Transverse colon (tissue), 4 donors: Measurements from ENCODE around the gene FAM78B. TPM values are rescaled to one million over a fixed set of nuclear protein-coding genes. Genes with fewer than 3 reads are reported as not detected.

Source experiments
- DNase-seq: peaks from one replicate; pipeline ENCODE4 v3.0.0-alpha.2; 2019
- H3K27ac ChIP-seq, 4 donors: fragments of 200-600 bp; sonication (generic); 2 replicates each; pipeline ENCODE4 v1.5.1; 2016 to 2018; ENCODE audit warnings: inconsistent platforms in 4 of 4
- H3K27me3 ChIP-seq: fragments of 200-600 bp; sonication (generic); 2 replicates; pipeline ENCODE4 v1.5.1; 2017; ENCODE audit warnings: inconsistent platforms
- H3K36me3 ChIP-seq, 4 donors: fragments of 200-600 bp; sonication (generic); 2 replicates each; pipeline ENCODE4 v1.5.1; 2017 to 2019; ENCODE audit warnings: inconsistent platforms in 4 of 4
- H3K4me1 ChIP-seq, 4 donors: fragments of 200-600 bp; sonication (generic); 2 replicates each; pipeline ENCODE4 v1.5.1; 2017 to 2020; ENCODE audit warnings: inconsistent platforms in 4 of 4
- H3K4me3 ChIP-seq, 4 donors: fragments of 200-600 bp; sonication (generic); 1 replicate in 1 of 4; 2 replicates in 3 of 4; pipeline versions ENCODE4 v1.5.1 to v1.6.1; 2017 to 2019; ENCODE audit warnings: inconsistent platforms in 4 of 4
- H3K9me3 ChIP-seq, 2 donors: fragments of 200-600 bp; sonication (generic); 2 replicates each; pipeline ENCODE4 v1.5.1; 2017 to 2019; ENCODE audit warnings: inconsistent platforms in 2 of 2
- CTCF ChIP-seq, 5 experiments: fragments of 200-600 bp in 3 of 5; fragments of 450-650 bp in 2 of 5; sonication (generic) in 3 of 5; IDR thresholded peaks; 1 replicate in 2 of 5; 2 replicates in 3 of 5; pipeline ENCODE4 v1.5.1; 2016 to 2017; ENCODE audit warnings: antibody characterized with exemption in 5 of 5, inconsistent platforms in 3 of 5, mild to moderate bottlenecking in 2 of 5, moderate library complexity in 1 of 5
- EP300 ChIP-seq: sonication (generic); formaldehyde crosslinking; IDR thresholded peaks from one replicate; pipeline ENCODE4 v1.6.1; 2017; ENCODE audit warnings: antibody characterized with exemption, low read depth
- POLR2A ChIP-seq: fragments of 450-650 bp; IDR thresholded peaks from one replicate; pipeline ENCODE4 v1.6.1; 2016; ENCODE audit warnings: antibody characterized with exemption, mild to moderate bottlenecking, moderate library complexity
- POLR2AphosphoS5 ChIP-seq, 3 donors: sonication (generic); formaldehyde crosslinking; IDR thresholded peaks; one replicate each; pipeline ENCODE4 v1.6.1; 2016; ENCODE audit warnings: antibody characterized with exemption in 3 of 3
- WGBS, 2 donors: methylation state at CpG; one replicate each; pipeline ENCODE4 v1.1.5; 2018; ENCODE audit warnings: low coverage in 1 of 2; 5-methylcytosine and 5-hydroxymethylcytosine counted together
- in situ Hi-C, 4 donors: fragments of 200-750 bp; cut with MboI; loops; one replicate each; pipeline versions ENCODE4 v1.15.0 to v1.15.1; 2017; ENCODE audit warnings: low sequenced_read_pairs in 3 of 4, low pct_ligation_motif_present in 1 of 4, low pct_unique_long_range_greater_than_20kb in 1 of 4
- intact Hi-C: fragments of 100-400 bp; cut with DNase I; formaldehyde crosslinking; loops from one replicate; pipeline ENCODE4 v1.15.1; 2023; ENCODE audit warnings: low total_unique reads
- total RNA-seq, 4 donors: library from RNA; depleted of rRNA; stranded (reverse); fragments of >200 nt; gene quantifications; one replicate each; pipeline ENCODE4 v1.1.0, GENCODE V29; 2016

The FAM78B gene
- total RNA-seq, 4 donors from 2014 or later, result 0.40 to 5.2 (median 0.80) TPM

DNA sequence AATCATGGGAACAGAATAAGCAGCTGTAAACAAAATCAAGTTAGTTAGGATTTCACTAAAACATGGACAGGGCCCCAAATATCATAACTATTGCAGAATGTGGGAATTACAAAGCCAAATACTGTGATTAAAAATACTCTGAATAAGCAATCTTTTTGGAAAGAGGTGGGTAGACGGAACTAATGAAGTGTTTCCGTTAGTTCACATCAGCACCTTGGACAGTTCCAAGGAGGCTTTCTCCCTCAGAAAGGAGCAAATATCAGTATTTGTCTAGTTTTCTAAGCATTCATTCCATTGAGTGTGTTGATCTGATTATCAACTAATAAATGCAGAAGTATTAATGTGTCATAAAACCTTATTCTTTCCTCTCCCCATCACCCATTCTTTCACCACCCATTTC lies 97.4 kb downstream of the FAM78B start:
- in situ Hi-C loops (no loop called here), intact Hi-C loops (no loop called here)
- H3K4me1 ChIP-seq, result no peaks in the 10 kb centered on the region
- no peaks in the 10 kb centered on the region for H3K36me3 ChIP-seq
- WGBS, 2 donors, result 19 to 56% methylated on average over 2 of the region's 2 CpGs
- TF ChIP-seq CTCF (IDR thresholded peaks at IDR 0.05) (no peak), EP300 (no peak), POLR2A (no peak), POLR2AphosphoS5 (IDR thresholded peaks at IDR 0.05) (no peak)
- H3K27ac ChIP-seq, result no peak overlapping the region
- no peaks in the 10 kb centered on the region for H3K27me3 ChIP-seq
- no peak for DNase-seq
- no peak overlapping the region for H3K4me3 ChIP-seq
- H3K9me3 ChIP-seq, result no peaks in the 10 kb centered on the region

- intact Hi-C loops, result no loop called here
- TF ChIP-seq POLR2A (no peak), POLR2AphosphoS5 (IDR thresholded peaks at IDR 0.05) (no peak), CTCF (IDR thresholded peaks at IDR 0.05) (no peak), EP300 (no peak)
- H3K4me1 ChIP-seq, result no peaks in the 10 kb centered on the region
- H3K27me3 ChIP-seq, result no peaks in the 10 kb centered on the region
- no peaks in the 10 kb centered on the region for H3K9me3 ChIP-seq
- DNase-seq, result no peak
- H3K4me3 ChIP-seq, result no peak overlapping the region
- H3K36me3 ChIP-seq, result no peaks in the 10 kb centered on the region
- H3K27ac ChIP-seq, result no peak overlapping the region
- in situ Hi-C loops, result no loop called here
These were observed 100.7 kb downstream of the FAM78B start for GRCh38 chr1:166066107-166066506.

DNA sequence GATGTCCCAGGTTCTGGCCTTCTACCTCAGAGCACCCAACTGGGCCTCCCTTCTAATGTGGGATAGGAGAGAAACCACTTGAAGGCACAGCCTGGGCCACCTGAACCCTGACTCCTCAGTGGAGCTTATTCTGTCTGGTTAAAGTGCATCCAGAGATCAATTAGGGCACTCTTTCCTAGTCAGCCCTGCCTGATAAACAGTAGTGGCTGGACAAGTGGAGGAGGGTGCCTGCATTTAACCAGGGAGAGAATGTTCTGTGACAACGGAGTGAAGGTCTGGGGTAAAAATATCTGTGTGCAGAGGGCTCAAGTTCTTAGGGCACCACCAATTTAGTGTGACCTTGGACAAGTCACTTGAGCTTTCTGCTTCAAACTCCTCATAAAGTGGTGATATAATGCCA lies 101.8 kb downstream of the FAM78B start:
- intact Hi-C loops, result no loop called here
- 76% methylated on average over 1 of the region's 1 CpG; no CpG with 5 or more reads in 1 of the 2 donors for WGBS, 2 donors
- in situ Hi-C loops, result no loop called here

DNA sequence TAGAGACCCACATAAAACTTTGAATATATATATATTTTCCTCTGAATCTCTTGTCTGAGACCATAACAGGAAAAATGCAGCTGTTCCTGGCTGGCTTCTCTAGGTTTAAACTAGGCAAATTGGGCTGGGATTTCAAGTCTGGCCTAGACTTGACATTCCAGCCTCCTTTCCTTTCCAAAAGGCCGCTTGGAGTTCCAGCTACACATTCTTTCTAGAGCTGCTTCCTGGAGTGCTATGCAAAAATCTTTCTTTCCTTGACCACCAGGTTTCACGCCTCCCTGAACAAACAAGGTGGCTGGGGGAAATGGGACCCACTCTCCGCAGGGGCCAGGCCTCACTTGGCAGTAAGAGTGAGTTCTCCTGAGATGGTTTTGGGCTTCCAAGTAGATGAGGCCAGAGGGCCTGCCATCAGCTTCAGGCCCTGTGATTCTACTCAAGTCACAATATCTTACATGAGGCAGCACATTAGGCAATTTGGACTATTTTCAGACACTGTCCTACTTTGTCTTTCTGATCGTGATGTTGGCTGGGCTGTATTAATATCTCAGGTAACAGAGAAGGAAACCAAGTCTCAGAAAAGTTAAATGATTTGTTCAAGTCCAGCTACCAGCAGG lies 102.4 kb downstream of the FAM78B start:
- Histone ChIP-seq H3K4me1 (no peaks in the 10 kb centered on the region), H3K4me3 (no peak overlapping the region), H3K36me3 (no peaks in the 10 kb centered on the region), H3K9me3 (no peaks in the 10 kb centered on the region), H3K27me3 (no peaks in the 10 kb centered on the region), H3K27ac (no peak overlapping the region)
- in situ Hi-C loops, result no loop called here
- WGBS, 2 donors, result 81% methylated on average over 4 of the region's 4 CpGs; no CpG with 5 or more reads in 1 of the 2 donors
- no peak for DNase-seq
- TF ChIP-seq POLR2AphosphoS5 (IDR thresholded peaks at IDR 0.05), result no peak
- no peak for TF ChIP-seq CTCF (IDR thresholded peaks at IDR 0.05)
- TF ChIP-seq POLR2A, result no peak
- no peak for TF ChIP-seq EP300
- intact Hi-C loops, result no loop called here

More for the DNA sequence above, 101.8 kb downstream of the FAM78B start:
- no peaks in the 10 kb centered on the region for H3K4me1 ChIP-seq
- no peak overlapping the region for H3K4me3 ChIP-seq
- H3K9me3 ChIP-seq, result no peaks in the 10 kb centered on the region
- no peaks in the 10 kb centered on the region for H3K36me3 ChIP-seq
- no peak overlapping the region for H3K27ac ChIP-seq
- TF ChIP-seq CTCF (IDR thresholded peaks at IDR 0.05), result no peak
- no peaks in the 10 kb centered on the region for H3K27me3 ChIP-seq
- DNase-seq, result no peak
